ENCODE measurements around the gene GPR137. TPM values are rescaled to one million over a fixed set of nuclear protein-coding genes. Genes with fewer than 3 reads are reported as not detected.
A peak's percentile ranks its signal among the peaks of the same experiment; 100 is the strongest.

The GPR137 gene
- total and polyA plus RNA-seq, 9 of the 15 experiments (the other 6 are each of a cell fraction or from before 2014, with no cell fraction given): 0.32 to 26.7 (median 10.7) TPM

GRCh38 chr11:64318766-64319761, 33.4 kb downstream of the GPR137 start (continued):
- no peak for TF ChIP-seq SMAD4 (CRISPR knock-in tag; conservative IDR thresholded peaks at IDR 0.05)
- TF ChIP-seq ZNF445 (CRISPR knock-in tag; IDR thresholded peaks at IDR 0.05; ENCODE audit: low read depth): no peak
- TF ChIP-seq SIN3B (IDR thresholded peaks at IDR 0.05; ENCODE audit: low read depth): no peak
- TF ChIP-seq CEBPB (tag; IDR thresholded peaks at IDR 0.05): peak; percentile 90
- no peak for TF ChIP-seq HDAC3 (IDR thresholded peaks at IDR 0.05; ENCODE audit: borderline replicate concordance, partially characterized antibody)
- no peak for TF ChIP-seq ZNF609 (CRISPR knock-in tag; IDR thresholded peaks at IDR 0.05; ENCODE audit: borderline replicate concordance)
- TF ChIP-seq ZNF316 (IDR thresholded peaks at IDR 0.05): no peak
- TF ChIP-seq ZNF740 (CRISPR knock-in tag; IDR thresholded peaks at IDR 0.05): no peak
- TF ChIP-seq ZNF740 (tag; IDR thresholded peaks at IDR 0.05): peak in 1 of 2 experiments; percentile 79; a peak in 2 of 4 replicates
- TF ChIP-seq ZBED1 (IDR thresholded peaks at IDR 0.05): no peak
- no peak for TF ChIP-seq E2F8 (IDR thresholded peaks at IDR 0.05; ENCODE audit: low read depth, partially characterized antibody)
- 0 out of 2 replicates have a peak, but pooled peaks have one; percentile 24 for TF ChIP-seq SP1 (CRISPR knock-in tag; IDR thresholded peaks at IDR 0.05)
- no peak for TF ChIP-seq ZNF780A (CRISPR knock-in tag; IDR thresholded peaks at IDR 0.05)
- no peak for TF ChIP-seq ESRRB (CRISPR knock-in tag; IDR thresholded peaks at IDR 0.05; ENCODE audit: borderline replicate concordance)
- TF ChIP-seq HDAC2 (IDR thresholded peaks at IDR 0.05): no peak
- TF ChIP-seq SP2 (IDR thresholded peaks at IDR 0.05; ENCODE audit: extremely low read depth, low read depth, low read length, poor library complexity, severe bottlenecking): no peak
- TF ChIP-seq PCBP2 (IDR thresholded peaks at IDR 0.05; ENCODE audit: low read depth, low read length, poor library complexity, severe bottlenecking): no peak
- no peak for TF ChIP-seq NRF1 (conservative IDR thresholded peaks at IDR 0.05 in 1 of 2, IDR thresholded peaks at IDR 0.05 in 1 of 2)
